GM12865 (cell line): ENCODE measurements around the gene ADD2.

Experiments
- DNase-seq: peaks from one replicate; pipeline ENCODE4 v3.0.0; 2010; ENCODE audit warnings: low read depth
- H3K4me3 ChIP-seq: 2 replicates; pipeline ENCODE4 v1.5.1; 2011; ENCODE audit warnings: mild to moderate bottlenecking, low read depth, low read length, control low read depth
- TF ChIP-seq, protein P1 (sequence below): IDR thresholded peaks from 2 replicates; pipeline ENCODE4 v1.5.1; 2011; ENCODE audit warnings: low read length, control low read depth, low read depth, inconsistent platforms; ENCODE audit not compliant: insufficient read depth; ENCODE audit errors: missing control alignments

ADD2 gene

DNA sequence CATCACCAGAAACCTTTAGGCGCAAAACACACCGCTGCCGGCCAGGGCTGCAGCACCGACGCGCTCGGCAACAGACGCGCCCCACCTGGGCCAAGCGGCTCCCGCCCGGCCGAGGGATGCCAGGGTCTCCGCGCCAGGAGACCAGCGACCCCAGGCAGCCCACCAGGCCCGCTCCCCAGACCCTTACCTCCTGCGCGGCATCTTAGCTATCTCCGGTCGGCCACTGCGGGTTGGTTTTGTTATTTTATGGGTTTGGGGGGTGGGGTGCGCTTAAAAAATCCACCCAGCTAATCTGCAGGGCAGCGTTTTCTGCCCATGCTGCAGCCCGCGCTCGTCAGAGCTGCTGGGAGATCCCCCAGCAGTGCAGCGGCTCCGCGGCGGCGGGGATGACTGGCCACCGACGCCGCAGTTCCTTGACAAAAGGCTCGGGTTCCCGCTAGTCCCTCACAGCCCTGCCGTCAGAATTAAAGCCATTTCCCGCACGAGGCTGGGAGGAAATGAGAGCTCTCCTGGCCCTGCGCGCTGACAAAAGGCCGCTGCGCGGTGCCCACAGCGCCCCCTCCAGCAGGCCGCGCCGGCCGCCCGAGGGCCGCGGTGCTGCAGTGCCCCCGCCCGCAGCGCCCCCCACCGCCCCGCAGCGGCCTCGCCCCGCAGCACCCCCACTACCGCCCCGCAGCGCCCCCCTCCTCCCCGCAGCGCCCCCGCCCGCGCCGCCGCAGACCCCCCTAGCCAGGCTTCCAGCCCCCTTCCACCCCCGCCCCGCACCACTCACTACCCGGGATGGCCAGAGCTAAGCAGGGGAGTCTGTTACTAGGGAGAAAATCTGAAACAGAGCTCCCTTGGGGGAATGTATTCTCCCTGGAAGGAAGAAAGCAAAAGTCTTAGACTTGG, at the start of gene ADD2:
Gene ADD2 (minus strand): TSS at position 502 of the 891 bp plus-strand sequence. CDS start 61,792 bp downstream, outside the sequence.
- peak; percentile 24 for DNase-seq
- no peak within 1 kb of the TSS; the same call in 1 of the 2 replicates for H3K4me3 ChIP-seq
- TF ChIP-seq, protein P1, sequence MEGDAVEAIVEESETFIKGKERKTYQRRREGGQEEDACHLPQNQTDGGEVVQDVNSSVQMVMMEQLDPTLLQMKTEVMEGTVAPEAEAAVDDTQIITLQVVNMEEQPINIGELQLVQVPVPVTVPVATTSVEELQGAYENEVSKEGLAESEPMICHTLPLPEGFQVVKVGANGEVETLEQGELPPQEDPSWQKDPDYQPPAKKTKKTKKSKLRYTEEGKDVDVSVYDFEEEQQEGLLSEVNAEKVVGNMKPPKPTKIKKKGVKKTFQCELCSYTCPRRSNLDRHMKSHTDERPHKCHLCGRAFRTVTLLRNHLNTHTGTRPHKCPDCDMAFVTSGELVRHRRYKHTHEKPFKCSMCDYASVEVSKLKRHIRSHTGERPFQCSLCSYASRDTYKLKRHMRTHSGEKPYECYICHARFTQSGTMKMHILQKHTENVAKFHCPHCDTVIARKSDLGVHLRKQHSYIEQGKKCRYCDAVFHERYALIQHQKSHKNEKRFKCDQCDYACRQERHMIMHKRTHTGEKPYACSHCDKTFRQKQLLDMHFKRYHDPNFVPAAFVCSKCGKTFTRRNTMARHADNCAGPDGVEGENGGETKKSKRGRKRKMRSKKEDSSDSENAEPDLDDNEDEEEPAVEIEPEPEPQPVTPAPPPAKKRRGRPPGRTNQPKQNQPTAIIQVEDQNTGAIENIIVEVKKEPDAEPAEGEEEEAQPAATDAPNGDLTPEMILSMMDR = peak; percentile 16

GRCh38 chr2:70817284-70817954, 49.4 kb upstream of the ADD2 start:
- no peak for DNase-seq
- TF ChIP-seq, protein P1 = no peak
- H3K4me3 ChIP-seq = no peak overlapping the region

- no peak overlapping the region for H3K4me3 ChIP-seq
- TF ChIP-seq, protein P1 = no peak
- no peak for DNase-seq
Observed at GRCh38 chr2:70816726-70817125, 48.7 kb upstream of the ADD2 start.

- no peak for DNase-seq
- H3K4me3 ChIP-seq = no peak overlapping the region
- TF ChIP-seq, protein P1 = no peak
Observed at GRCh38 chr2:70808983-70809958, 41.3 kb upstream of the ADD2 start.

- H3K4me3 ChIP-seq = no peak overlapping the region
- TF ChIP-seq, protein P1 = no peak
- DNase-seq = no peak
Observed at GRCh38 chr2:70807828-70808118, 39.8 kb upstream of the ADD2 start.

GRCh38 chr2:70807102-70807827, 39.3 kb upstream of the ADD2 start:
- no peak overlapping the region for H3K4me3 ChIP-seq
- DNase-seq = no peak
- TF ChIP-seq, protein P1 = no peak
